Spleen (tissue), 7 donors: ENCODE results near the gene ITFG1.

Source experiments
- CTCF ChIP-seq, 11 experiments: fragments of 200-600 bp in 7 of 11; fragments of 450-650 bp in 4 of 11; sonication (generic) in 4 of 11; IDR thresholded peaks in 8 of 11; conservative IDR thresholded peaks in 3 of 11; 1 replicate in 7 of 11; 2 replicates in 4 of 11; pipeline versions ENCODE4 v1.4.0 to v1.8.0; 2016 to 2021; ENCODE audit warnings: antibody characterized with exemption in 11 of 11, inconsistent platforms in 4 of 11, mild to moderate bottlenecking in 1 of 11
- POLR2A ChIP-seq, 3 donors: fragments of 450-650 bp; IDR thresholded peaks; one replicate each; pipeline ENCODE4 v1.5.1; 2017; ENCODE audit warnings: antibody characterized with exemption in 3 of 3, mild to moderate bottlenecking in 1 of 3
- POLR2AphosphoS5 ChIP-seq, 3 donors: sonication (generic); formaldehyde crosslinking; IDR thresholded peaks; one replicate each; pipeline ENCODE4 v1.5.1; 2017; ENCODE audit warnings: antibody characterized with exemption in 3 of 3
- donor health status: DM: no; HTN: no; CAD: no; lungs with moderate emphysema.
- donor health status: DM: no; HTN: no; CAD: no.
- donor health status: DM: no; HTN: no; CAD: no.

GRCh38 chr16:47395733-47396498 is 64.9 kb downstream of the ITFG1 start:
- TF ChIP-seq CTCF (IDR thresholded peaks at IDR 0.05 in 8 of 11, conservative IDR thresholded peaks at IDR 0.05 in 3 of 11) (no peak), POLR2A (IDR thresholded peaks at IDR 0.05) (no peak), POLR2AphosphoS5 (IDR thresholded peaks at IDR 0.05) (no peak)
